HFF-Myc (cell line): ENCODE results near the gene SPNS2.

Experiments
- DNase-seq: peaks from one replicate; pipeline ENCODE4 v3.0.0-alpha.2; 2011; ENCODE audit warnings: low read depth; ENCODE audit errors: extremely low read depth
- H3K4me3 ChIP-seq: replicated peaks from 2 replicates; pipeline ENCODE4 v1.5.1; 2011; ENCODE audit warnings: low read depth, mild to moderate bottlenecking, control low read depth, low read length
- TF ChIP-seq, protein P1 (sequence below): IDR thresholded peaks from 2 replicates; pipeline ENCODE4 v1.5.1; 2012; ENCODE audit warnings: mild to moderate bottlenecking, low read depth, low read length, control low read depth; ENCODE audit errors: missing control alignments

SPNS2 gene

GRCh38 chr17:4497101-4497824, 1.4 kb upstream of the SPNS2 start:
- H3K4me3 ChIP-seq = no peak overlapping the region
- no peak for DNase-seq
- TF ChIP-seq, protein P1, sequence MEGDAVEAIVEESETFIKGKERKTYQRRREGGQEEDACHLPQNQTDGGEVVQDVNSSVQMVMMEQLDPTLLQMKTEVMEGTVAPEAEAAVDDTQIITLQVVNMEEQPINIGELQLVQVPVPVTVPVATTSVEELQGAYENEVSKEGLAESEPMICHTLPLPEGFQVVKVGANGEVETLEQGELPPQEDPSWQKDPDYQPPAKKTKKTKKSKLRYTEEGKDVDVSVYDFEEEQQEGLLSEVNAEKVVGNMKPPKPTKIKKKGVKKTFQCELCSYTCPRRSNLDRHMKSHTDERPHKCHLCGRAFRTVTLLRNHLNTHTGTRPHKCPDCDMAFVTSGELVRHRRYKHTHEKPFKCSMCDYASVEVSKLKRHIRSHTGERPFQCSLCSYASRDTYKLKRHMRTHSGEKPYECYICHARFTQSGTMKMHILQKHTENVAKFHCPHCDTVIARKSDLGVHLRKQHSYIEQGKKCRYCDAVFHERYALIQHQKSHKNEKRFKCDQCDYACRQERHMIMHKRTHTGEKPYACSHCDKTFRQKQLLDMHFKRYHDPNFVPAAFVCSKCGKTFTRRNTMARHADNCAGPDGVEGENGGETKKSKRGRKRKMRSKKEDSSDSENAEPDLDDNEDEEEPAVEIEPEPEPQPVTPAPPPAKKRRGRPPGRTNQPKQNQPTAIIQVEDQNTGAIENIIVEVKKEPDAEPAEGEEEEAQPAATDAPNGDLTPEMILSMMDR = no peak

- DNase-seq = no peak
- no peak overlapping the region for H3K4me3 ChIP-seq
- TF ChIP-seq, protein P1 = no peak
These were observed 930 bp downstream of the SPNS2 start for GRCh38 chr17:4499431-4500190.

DNA sequence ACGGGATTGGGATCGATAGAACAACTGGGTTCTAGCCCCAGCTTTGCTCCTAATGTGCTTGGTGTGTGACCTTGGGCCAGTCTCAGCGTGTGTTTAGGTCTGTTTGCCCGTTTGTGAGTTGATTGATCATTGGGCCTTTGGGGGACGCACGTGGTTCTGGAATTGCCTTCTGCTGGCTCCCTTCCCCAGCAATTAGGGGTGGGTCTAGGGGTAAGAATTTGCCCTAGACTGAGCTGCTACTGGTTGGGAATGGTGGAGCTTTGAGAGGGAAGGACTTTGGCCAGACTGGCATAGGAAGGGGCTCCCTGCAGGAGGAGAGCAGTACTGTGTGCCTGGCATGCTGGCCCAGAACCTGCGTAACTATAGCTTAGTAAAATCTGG, 1.5 kb downstream of the SPNS2 start:
- no peak overlapping the region for H3K4me3 ChIP-seq
- TF ChIP-seq, protein P1 = no peak
- no peak for DNase-seq

DNA sequence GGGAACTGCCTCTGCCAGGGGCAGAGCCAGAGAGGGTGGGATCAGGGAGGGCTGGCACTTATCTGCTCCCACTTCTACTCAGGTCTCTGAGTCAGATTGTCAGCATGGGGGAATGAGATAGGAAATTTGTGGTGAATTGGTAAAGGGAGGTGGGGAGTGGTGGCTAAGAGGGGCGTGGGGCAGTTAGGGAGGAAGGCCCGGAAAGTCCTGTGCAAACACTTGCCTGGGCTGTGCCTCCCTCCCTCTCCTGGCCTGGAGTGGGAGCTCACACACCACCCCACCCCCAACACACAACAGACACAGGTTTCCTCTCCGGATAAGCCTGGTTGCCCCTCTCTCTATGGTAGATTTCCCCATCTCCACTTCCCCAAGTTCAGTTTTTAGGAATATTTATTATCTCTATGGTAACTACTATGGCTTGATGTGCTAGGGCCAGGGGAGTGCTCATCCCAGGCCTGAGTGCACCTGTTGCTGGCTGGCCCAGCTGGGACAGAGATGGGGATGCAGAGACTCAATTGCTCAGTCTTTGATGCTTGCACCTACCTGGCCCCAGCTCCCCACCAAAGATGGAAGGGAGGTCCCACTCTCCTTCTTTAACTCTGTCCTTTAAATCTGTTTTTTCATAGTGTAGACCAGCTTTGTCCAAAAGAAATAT, 2.7 kb downstream of the SPNS2 start:
- TF ChIP-seq, protein P1 = no peak
- no peak overlapping the region for H3K4me3 ChIP-seq
- DNase-seq = no peak

- DNase-seq = no peak
- TF ChIP-seq, protein P1 = no peak
- H3K4me3 ChIP-seq = no peak overlapping the region
These were observed 3.9 kb downstream of the SPNS2 start for GRCh38 chr17:4502466-4503154.

DNA sequence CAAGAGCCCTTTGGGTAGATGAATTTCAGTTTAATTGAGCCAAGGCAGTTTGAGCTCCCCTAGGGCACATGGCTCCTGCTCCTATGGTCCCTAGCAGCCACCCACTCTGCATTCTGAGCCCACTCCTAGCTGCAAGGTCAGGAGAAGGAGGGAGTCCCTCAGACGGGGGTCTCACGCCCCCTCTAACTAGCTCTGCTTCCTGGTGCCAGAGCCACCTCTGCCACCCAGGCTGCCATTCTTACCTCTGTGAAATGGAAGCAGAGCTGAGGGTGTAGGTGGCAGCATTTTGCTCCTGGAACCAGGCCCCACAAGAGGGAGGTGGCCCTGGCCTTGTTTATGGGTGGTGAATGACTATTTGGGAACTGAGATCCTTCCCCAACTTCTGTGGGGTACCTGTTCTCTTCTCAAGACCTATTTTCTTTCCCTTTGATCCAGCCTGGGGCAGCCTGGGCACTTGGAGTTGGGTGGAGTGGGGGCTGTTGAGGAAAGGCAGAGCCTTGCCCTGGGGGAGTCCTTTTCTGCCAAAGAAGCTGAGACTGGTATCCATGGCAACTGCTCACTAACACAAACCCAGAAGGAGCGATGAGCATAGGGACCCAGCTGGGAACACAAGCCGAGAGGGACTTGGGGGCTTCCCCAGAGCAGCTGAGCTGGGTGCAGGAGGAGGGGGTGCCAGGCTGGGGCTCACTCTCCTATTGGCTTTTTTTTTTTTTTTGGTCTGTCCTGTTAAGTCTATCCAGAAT, 4.8 kb downstream of the SPNS2 start:
- TF ChIP-seq, protein P1 = no peak
- H3K4me3 ChIP-seq = no peak overlapping the region
- DNase-seq = no peak
